Thyroid gland (tissue), 4 donors: ENCODE measurements around the gene ANKRD6.

ENCODE experiments used
- CTCF ChIP-seq, 6 experiments: fragments of 200-600 bp in 3 of 6; fragments of 450-650 bp in 3 of 6; sonication (generic) in 3 of 6; IDR thresholded peaks; one replicate each; pipeline ENCODE4 v1.5.1; 2016 to 2019; ENCODE audit warnings: antibody characterized with exemption in 6 of 6, mild to moderate bottlenecking in 2 of 6, inconsistent platforms in 1 of 6, moderate library complexity in 1 of 6
- POLR2A ChIP-seq, 2 donors: fragments of 450-650 bp; IDR thresholded peaks; one replicate each; pipeline ENCODE4 v1.6.1; 2017; ENCODE audit warnings: antibody characterized with exemption in 2 of 2, mild to moderate bottlenecking in 2 of 2, moderate library complexity in 1 of 2

GRCh38 chr6:89539779-89540178 lies 106.8 kb downstream of the ANKRD6 start:
- TF ChIP-seq CTCF (IDR thresholded peaks at IDR 0.05) = no peak
- no peak for TF ChIP-seq POLR2A (IDR thresholded peaks at IDR 0.05)
